Articular chondrocyte of knee joint (primary cell): ENCODE results near the gene TSSK3. TPM values are rescaled to one million over a fixed set of nuclear protein-coding genes. Genes with fewer than 3 reads are reported as not detected.

ENCODE experiments used
- total RNA-seq: library from RNA; depleted of rRNA; stranded (reverse); fragments of >200 nt; gene quantifications from 2 replicates; pipeline ENCODE4 v1.2.3, GENCODE V29; 2012

The TSSK3 gene, protein sequence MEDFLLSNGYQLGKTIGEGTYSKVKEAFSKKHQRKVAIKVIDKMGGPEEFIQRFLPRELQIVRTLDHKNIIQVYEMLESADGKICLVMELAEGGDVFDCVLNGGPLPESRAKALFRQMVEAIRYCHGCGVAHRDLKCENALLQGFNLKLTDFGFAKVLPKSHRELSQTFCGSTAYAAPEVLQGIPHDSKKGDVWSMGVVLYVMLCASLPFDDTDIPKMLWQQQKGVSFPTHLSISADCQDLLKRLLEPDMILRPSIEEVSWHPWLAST
- total RNA-seq = 0.54 and 1.7 TPM in 2 replicates

DNA sequence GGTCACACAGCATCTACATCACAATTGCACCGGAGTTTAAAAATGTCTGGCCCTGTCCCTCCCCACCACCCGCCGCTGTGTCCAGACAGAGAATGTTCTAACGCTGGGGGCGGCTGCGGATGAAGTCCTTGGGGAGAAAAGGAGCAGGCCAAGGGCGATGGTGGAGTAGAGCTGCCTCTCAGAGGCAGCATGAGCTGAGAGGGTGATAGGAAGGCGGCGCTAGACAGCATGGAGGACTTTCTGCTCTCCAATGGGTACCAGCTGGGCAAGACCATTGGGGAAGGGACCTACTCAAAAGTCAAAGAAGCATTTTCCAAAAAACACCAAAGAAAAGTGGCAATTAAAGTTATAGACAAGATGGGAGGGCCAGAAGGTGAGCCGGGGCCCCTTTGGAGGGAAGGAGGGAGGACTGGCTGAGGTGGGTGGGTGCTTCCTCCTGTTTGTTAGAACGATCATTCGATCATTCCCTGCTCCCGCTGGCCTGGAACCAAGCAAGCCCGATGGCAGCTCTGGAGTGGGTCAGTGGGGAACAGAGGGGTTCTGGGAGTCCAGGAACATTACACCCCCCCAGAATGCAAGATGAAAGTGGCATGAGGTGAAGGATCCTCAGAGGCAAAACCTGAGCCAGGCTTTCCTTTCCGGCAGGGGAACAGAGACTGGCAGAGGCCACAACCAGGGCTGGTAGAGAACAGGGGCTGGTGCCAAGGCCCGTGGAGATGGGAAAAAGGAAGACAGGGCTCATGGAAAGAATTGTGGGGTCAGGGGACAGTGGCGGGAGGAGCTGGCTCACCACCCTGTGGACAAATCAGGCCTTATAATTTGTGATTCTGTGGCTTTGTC lies at the start of gene TSSK3, which contains the start of gene FAM229A:
TSSK3 (plus strand) TSS at position 66 of the 840 bp plus-strand sequence; CDS start at position 229, 163 bp downstream.
FAM229A (minus strand) TSS at position 12 of the 840 bp plus-strand sequence. CDS start 394 bp downstream, outside the sequence.

DNA sequence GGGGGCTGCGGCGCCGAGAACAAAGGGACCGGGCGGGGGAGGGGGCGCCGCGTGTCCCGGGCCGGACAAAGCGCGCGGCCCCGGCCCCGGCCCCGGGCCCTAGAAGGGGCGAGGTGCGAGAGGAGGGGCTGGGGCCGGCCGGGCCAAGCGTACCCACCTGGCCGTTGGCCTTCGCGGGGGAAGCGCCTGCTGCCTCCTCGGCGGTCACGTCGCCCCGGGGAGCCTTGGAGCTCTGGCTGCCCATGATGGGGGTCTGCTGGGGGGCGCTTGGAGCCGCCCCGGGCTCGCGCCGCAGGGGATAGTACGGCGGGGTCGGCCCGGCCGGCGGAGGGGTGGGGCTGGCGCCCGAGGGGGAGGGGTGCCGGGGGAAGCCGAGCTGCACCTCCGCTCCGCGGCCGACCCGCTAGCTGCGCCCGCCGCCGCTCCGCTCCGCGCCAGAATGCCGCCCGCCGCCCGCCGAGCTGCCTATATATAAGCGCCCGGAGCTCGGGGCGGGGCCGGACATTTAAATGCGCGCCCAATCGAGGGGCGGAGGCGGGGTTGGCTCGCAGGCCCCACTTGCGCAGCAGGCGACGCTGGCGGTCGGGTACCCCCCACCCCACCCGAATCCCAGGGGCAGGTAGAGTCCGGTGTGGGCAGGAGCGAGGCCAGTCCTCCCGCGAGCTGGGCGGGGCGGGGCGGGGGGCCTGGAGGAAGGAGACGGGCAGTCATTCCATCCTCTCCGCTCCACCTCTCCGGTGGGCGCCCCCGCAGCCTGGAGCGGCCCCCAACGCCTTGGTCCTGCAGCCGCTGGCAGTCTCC lies 26.3 kb upstream of the TSSK3 start, which contains the start of gene MARCKSL1:
MARCKSL1 (minus strand) TSS at position 444 of the 801 bp plus-strand sequence; CDS start at position 244, 200 bp downstream.

DNA sequence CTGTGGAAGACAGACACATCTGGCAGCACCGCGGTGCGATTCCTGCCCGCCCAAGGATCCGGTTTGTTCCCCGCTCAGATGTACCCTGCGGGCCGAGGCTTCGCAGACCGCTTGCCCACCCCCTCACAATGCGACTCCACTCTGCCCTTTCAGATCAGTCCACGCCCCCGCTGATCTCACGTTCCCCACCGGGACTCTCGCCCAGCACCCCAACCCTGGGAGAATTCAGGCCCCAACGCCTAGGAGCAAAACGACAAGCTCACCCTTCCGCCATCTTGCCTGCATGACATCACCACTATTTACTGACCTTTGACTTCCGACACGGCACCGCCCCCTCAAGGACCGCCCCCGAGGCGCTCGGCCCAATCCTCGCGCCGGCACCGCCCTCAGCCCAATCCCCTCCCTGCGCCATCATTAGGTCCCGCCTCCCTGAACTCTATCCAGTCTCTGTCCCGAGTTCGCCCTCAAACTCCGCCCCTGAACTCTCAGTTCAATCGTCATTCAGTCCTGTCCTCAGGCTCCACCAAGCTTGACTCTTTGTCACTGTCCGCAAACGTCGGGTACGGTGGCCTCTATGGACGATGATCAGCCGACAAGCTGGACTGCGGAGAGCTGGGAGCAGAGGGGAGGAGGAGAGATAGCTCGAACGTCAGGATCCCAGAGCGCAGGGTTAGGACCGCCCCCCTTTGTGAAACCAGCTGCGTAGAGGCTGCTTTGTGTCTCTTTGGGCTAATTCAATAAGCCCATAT lies 32.0 kb downstream of the TSSK3 start, which contains the start of gene BSDC1:
BSDC1 (minus strand) TSS at position 301 of the 749 bp plus-strand sequence; CDS start at position 274, 27 bp downstream.

Other genes starting within 250 kb of the TSSK3 start
- 126 and 129 TPM in 2 replicates for gene TXLNA, start 182.9 kb upstream of the TSSK3 start, total RNA-seq
- gene CCDC28B, start 161.9 kb upstream of the TSSK3 start, total RNA-seq = 6.8 and 8.4 TPM in 2 replicates
- 1.2 and 1.7 TPM in 2 replicates for gene IQCC, start 156.9 kb upstream of the TSSK3 start, total RNA-seq
- gene DCDC2B, start 153.4 kb upstream of the TSSK3 start, total RNA-seq = not detected in 2 replicates
- gene TMEM234, start 140.2 kb upstream of the TSSK3 start, total RNA-seq = 19.5 and 23.3 TPM in 2 replicates
- 261 and 313 TPM in 2 replicates for gene EIF3I, start 140.1 kb upstream of the TSSK3 start, total RNA-seq
- 1.8 and 3.0 TPM in 2 replicates for gene FAM167B, start 115.3 kb upstream of the TSSK3 start, total RNA-seq
- gene LCK, start 111.3 kb upstream of the TSSK3 start, total RNA-seq = not detected in 2 replicates
- 62.3 and 64.8 TPM in 2 replicates for gene HDAC1, start 70.5 kb upstream of the TSSK3 start, total RNA-seq
- gene MARCKSL1, start 26.3 kb upstream of the TSSK3 start, total RNA-seq = 10.1 and 10.2 TPM in 2 replicates
- 1.1 and 1.8 TPM in 2 replicates for gene FAM229A, start 54 bp upstream of the TSSK3 start, total RNA-seq
- 53.4 and 55.7 TPM in 2 replicates for gene BSDC1, start 31.9 kb downstream of the TSSK3 start, total RNA-seq
- under 0.01 TPM in 2 replicates for gene ZBTB8B, start 102.5 kb downstream of the TSSK3 start, total RNA-seq
- 13.6 and 14.3 TPM in 2 replicates for gene ZBTB8A, start 176.9 kb downstream of the TSSK3 start, total RNA-seq